ENCODE results near the gene PTPRN2.

DNA sequence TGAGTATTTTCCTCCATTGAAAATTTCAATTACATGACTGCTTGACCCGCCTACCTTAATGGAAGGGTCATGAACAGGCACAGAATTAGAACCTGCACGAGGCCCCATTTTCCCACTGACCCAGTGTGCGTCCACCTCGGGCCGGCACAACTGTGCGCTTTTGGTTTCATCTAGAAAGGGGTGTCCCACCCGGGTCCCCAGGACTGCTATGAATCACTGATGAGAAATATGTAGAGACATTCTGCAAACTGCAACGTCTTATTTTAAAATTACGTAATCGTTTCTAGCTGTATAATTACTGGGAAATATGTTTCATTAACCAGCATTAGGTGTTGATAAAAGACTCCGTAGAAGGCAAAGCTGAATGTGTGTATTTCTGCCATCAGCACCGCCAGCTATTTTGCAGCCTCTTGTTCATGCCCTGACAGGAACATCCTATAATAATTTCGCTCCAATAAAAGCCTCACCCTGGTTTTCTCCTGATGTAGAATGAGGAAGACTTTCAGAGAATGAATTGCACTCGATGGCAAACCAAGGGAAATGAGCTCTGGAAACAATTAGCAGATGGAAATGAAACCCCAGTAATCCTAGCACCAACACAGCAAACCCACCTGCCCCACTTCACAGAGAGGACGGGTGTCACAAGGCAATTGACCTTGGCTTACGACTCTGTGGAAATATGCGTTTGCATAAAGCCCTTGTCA is 688.7 kb downstream of the PTPRN2 start:
- TF ChIP-seq, protein P1, sequence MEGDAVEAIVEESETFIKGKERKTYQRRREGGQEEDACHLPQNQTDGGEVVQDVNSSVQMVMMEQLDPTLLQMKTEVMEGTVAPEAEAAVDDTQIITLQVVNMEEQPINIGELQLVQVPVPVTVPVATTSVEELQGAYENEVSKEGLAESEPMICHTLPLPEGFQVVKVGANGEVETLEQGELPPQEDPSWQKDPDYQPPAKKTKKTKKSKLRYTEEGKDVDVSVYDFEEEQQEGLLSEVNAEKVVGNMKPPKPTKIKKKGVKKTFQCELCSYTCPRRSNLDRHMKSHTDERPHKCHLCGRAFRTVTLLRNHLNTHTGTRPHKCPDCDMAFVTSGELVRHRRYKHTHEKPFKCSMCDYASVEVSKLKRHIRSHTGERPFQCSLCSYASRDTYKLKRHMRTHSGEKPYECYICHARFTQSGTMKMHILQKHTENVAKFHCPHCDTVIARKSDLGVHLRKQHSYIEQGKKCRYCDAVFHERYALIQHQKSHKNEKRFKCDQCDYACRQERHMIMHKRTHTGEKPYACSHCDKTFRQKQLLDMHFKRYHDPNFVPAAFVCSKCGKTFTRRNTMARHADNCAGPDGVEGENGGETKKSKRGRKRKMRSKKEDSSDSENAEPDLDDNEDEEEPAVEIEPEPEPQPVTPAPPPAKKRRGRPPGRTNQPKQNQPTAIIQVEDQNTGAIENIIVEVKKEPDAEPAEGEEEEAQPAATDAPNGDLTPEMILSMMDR (conservative IDR thresholded peaks at IDR 0.05 in 1 of 2, IDR thresholded peaks at IDR 0.05 in 1 of 2; ENCODE audit: low read depth in 1 of 2, low read length in 2 of 2): no peak
- no peak for TF ChIP-seq EZH2 (IDR thresholded peaks at IDR 0.05; ENCODE audit: low read length, missing control alignments)

Data from fibroblast of lung (primary cell).